Effector CD4-positive, alpha-beta T cell (primary cell): Measurements from ENCODE around the gene PRL. TPM values are rescaled to one million over a fixed set of nuclear protein-coding genes. Genes with fewer than 3 reads are reported as not detected.

ENCODE experiments used
- DNase-seq: peaks from one replicate; pipeline ENCODE4 v3.0.0-alpha.2; 2020
- total RNA-seq: gene quantifications from one replicate; lab custom pipeline; 2026; lab: John Stamatoyannopoulos, UW

The PRL gene
- not detected for total RNA-seq

DNA sequence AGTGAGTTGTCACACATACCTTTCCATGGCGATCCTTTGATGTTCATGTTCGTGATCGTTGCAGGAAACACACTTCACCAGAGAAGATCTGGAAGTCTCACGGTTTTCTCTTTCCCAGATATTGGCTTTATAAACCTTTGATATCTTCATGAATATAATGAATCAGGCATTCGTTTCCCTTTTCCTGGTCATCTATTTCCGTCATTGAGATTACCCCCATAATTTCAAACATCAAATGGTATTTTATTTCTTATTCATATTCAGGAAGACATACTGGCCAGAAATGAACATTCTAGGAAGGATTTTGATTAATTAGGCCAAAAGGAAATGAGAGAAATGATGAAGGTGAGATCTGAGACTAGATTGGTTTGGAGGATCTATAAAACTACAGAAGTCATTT is at the start of gene PRL:
TSS of gene PRL (minus strand) at position 101 of the 400 bp plus-strand sequence. CDS start at position 47, 54 bp downstream.
- no peak for DNase-seq

- DNase-seq: no peak
Measured at GRCh38 chr6:22343864-22344263, 47.0 kb upstream of the PRL start.

GRCh38 chr6:22334778-22335177 is 37.9 kb upstream of the PRL start:
- no peak for DNase-seq

- DNase-seq: no peak
Measured at GRCh38 chr6:22333802-22334201, 37.0 kb upstream of the PRL start.

DNA sequence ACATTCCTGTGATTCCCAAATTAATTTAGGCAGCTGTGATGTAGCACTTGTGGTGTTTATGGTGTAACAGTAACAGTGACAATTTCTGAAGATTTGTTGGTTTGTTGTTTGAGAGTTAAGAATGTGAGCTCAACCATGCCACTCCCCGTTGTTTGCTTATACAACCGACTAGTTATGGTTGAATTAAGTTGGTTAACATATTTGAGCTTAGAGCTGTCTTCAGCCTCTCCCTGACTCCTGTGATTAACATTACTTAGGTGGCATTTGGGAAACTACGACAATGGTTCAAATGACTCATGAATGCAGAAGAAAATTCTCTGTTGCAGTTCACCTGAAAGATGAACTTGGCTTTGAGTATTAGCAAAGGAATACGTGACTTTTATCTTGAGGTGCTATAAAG is 35.9 kb upstream of the PRL start:
- no peak for DNase-seq

DNA sequence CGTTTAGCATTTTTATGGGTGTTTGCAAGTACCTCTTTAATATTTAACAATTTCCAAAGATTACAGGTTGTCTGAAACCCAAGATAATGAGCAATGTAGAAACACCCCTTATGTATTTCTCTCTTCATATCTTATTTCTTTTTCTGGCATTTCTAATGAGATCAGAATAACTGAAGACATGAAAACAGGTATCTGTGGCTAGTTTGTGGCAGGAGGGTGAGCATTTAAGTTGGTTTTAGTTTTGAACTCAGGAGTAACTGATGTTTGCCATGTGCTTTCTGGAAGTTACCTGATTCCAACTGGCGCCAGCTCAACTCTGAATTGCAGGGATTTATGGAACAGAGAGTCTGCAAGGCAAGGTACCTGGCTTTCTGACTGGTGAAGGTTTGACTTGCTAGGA is 35.4 kb upstream of the PRL start:
- DNase-seq: no peak

DNA sequence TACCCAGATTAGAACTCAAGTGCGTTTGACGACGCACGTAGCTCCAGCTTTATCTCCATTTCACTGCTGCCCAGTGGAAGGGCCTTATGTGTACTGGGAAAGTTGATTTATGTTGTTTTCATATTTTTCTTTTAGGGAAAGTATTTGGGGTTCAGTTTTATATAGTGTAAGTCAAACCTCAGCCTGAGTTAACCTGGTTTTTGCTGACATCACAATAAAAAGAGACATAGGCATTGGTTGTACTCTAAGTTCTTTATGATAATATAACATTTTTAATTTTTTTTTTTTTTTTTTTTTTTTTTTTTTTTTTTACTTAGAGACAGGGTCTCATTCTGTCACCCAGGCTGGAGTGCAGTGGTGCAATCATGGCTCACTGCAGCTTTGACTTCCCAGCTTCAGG is 34.1 kb upstream of the PRL start:
- no peak for DNase-seq

DNA sequence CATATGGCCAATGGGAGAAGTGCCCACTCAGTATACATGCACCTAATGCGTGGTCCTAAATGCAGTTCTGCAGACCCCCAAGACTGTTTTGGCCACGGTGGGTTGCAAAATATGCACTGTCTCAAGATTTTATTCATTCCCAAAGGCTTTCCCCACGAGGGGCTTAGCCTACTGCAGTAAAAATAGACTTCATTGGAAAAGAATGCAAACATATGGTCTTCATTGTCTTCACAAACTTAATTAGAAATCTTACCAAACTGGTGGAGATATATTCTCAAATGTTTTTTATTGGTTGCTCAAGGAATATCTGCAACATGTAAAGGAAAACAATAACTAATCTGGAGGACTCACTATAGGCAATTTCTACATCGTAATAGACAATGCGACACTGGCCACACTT is 31.6 kb upstream of the PRL start:
- DNase-seq: no peak

DNA sequence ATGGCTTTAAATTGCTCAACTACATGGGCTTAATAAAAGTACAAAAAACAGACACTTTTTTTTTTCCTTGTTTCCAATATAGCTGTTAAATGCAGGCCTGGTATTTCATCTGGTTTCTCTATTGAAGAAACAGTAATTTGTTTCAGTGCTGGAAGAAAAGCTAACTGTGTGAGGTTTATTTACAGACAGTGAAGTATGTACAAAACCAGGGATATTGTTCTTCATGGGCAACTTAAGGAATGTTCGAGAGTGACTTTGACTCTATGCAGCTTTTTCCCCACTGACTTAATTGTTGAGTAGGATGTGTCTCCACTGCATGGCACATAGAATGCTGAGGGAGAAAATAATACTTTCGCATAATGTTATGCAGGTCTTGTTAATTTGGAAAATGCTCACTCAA is 31.0 kb upstream of the PRL start:
- DNase-seq: no peak

DNA sequence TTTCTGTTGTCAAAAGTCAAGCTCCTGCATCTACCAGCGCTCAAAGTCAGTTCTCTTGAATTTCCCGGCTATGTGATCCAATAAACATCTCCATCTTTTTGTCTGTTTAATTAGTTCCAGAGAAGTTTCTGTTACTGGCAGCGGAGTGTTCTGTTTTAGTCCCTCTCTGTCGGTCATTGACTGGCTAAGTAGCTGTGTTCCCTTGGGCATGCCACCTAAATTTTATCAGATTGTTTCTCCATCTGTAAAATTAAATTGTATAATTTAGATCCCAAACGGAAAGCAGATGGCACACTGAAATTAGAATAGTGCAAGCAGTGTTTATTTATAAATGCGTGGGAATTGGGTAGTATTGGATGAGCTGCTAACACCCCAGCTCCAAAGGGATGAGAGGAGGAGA is 29.7 kb upstream of the PRL start:
- no peak for DNase-seq

DNA sequence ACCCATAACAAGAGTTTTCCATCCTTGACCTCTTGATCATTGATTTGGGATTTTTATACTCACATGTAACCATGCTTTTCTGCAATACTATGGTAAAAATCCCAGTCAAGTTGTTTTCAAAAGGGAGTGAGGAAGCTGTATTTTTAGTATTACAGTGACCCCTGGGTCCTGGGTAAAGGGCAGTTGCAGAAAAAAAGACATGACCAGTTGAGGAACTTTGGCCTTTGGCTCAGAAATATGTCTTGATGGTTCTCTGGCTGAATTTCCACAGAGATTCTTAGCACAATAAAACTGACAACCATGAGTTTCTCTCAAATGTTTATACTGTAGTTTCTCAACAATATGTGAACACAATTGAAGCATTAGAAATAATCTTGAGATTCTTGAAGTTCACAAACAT is 28.6 kb upstream of the PRL start:
- DNase-seq: no peak

GRCh38 chr6:22323848-22324247 is 27.0 kb upstream of the PRL start:
- DNase-seq: no peak

- no peak for DNase-seq
Measured at GRCh38 chr6:22322103-22323030, 25.5 kb upstream of the PRL start.

DNA sequence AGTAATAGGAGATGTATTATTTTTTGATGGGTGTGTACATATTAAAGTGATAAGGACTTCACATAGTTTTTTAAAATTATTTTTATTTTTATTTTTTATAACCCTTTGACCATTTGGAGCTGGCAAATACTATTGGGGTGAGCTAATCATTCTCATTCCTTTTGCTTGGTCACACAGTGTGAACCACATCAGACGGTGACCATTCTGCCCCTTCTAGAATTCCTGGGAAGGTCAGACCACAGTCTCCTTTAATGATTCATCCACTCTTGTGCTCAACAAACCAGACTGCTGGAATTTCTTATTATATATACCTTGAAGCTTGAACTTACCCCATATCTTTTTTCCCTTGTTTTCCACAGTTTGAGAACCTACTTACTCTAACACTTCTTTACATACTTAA is 23.9 kb upstream of the PRL start:
- DNase-seq: no peak

DNA sequence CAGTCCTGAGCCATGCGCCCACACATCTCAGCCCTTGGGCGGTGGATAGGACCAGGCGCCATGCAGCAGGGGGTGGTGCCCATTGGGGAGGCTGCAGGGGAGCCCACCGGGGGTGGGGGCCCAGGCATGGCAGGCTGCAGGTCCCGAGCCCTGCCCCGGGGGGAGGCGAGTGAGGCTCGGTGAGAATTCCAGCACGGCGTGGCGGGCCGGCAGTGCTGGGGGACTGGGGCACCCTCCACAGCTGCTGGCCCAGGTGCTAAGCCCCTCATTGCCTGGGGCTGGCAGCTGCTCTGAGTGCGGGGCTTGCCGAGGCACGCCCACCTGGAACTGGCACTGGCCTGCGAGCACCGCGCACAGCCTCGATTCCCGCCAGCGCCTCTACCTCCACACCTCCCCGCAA is 21.6 kb upstream of the PRL start:
- no peak for DNase-seq

DNA sequence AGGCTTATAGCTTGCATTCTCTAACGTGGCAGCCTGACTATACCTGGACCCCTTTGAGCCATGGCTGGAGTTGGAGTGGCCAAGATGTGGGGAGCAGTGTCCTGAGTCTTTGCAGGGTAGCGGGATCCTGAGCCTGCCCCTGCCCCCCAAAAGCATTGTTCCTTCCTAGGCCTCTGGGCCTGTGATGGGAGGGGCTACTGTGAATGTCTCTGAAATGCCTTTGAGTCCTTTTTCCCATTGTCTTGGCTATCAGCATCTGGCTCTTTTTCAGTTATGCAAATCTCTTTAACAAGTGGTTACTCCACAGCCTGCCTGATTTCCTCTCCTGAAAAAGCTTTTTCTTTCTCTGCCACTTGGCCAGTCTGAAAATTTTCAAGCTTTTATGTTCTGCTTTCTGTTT is 17.0 kb upstream of the PRL start:
- no peak for DNase-seq

DNA sequence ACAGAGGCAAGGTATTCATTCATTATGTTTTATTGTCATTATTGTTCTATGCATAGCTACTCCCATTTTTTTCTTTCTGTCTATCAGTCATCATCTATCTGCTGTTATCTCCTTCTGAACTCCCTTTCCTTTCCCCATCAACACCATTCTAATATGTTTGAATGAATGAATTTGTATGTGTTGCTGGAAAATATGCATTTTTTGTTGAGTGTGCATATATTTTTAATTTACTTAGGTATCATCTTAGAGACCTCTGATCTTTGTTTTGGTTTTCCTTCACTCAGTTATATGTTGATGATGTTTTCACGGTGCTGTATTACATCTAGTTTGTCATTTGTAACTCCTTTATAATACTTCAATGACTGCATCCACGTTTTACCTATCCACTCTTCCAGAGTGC is 12.1 kb upstream of the PRL start:
- DNase-seq: no peak

DNA sequence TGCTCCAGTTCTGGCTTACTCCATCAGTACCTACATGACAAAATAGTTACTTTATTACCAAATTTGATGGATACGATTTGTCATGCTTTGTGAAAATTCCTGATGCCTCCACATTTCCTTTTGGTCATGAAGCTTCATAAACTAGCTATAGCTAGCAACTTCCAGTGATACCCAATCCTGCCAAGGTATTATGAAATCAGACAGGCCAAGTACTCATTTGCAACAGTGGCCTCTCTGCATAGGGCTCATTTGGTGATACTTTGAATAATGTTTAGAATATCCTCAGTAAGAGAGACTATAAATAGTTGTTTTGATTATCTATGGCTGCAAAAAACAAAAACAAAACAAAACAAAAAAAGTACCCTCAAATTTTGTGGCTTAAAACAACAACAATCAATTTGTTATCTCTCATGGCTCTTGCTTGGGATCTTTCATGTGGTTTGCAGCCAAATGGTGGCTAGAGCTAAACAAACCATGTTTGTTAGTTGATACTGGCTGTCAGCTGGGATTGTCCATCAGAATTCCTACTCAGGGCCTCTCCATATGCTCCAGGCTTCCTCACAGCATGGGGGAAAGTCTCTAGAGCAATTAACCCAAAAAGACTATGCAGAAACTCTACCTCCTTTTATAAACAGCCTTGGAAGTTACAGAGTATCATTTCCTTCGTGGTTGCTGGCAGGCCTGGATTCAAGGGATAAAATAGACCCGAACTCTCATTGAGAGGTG is 10.1 kb upstream of the PRL start:
- no peak for DNase-seq

- no peak for DNase-seq
Measured at GRCh38 chr6:22302838-22303237, 6.0 kb upstream of the PRL start.

GRCh38 chr6:22300273-22300998 is 3.6 kb upstream of the PRL start:
- DNase-seq: no peak

GRCh38 chr6:22298475-22298890 is 1.6 kb upstream of the PRL start:
- no peak for DNase-seq

DNA sequence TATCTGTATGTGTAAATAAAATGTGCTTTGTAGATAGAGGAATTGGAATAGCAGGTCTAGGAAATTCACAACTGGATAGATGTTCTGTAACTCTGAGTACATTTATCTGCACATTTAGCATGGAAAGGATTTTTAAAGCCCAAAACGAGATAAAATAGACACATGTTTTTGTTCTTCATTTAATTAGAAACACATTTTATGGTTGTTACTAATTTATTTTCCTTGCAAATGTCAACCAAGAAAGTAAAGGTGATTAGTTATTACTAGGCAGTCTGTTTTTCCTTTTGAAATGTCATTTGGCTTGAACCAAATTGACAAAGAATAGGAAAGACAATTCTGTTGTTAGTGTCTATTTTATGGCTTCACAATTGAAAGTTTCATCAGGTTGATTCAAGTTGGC is 769 bp downstream of the PRL start:
- no peak for DNase-seq

GRCh38 chr6:22295145-22295544 is 1.7 kb downstream of the PRL start:
- no peak for DNase-seq

GRCh38 chr6:22294301-22294700 is 2.5 kb downstream of the PRL start:
- no peak for DNase-seq
